Measurements from ENCODE around the gene KCNB1. TPM values are rescaled to one million over a fixed set of nuclear protein-coding genes. Genes with fewer than 3 reads are reported as not detected.

Gene KCNB1
- total RNA-seq, 1 donor from 2014 or later = not detected

- Mint-ChIP-seq H3K9me3 (peaks cover 9% of the 10 kb centered on the region), H3K27ac (no peak overlapping the region), H3K36me3 (ENCODE audit: low read depth) (no peaks in the 10 kb centered on the region), H3K4me1 (no peaks in the 10 kb centered on the region), H3K27me3 (peaks cover 32% of the 10 kb centered on the region), H3K4me3 (no peak overlapping the region)
- DNase-seq (no peak), ATAC-seq (ENCODE audit: low read depth) (no peak)
- ChIA-PET POLR2A (no interaction called here), CTCF (no interaction called here)
- TF ChIP-seq, protein P1, sequence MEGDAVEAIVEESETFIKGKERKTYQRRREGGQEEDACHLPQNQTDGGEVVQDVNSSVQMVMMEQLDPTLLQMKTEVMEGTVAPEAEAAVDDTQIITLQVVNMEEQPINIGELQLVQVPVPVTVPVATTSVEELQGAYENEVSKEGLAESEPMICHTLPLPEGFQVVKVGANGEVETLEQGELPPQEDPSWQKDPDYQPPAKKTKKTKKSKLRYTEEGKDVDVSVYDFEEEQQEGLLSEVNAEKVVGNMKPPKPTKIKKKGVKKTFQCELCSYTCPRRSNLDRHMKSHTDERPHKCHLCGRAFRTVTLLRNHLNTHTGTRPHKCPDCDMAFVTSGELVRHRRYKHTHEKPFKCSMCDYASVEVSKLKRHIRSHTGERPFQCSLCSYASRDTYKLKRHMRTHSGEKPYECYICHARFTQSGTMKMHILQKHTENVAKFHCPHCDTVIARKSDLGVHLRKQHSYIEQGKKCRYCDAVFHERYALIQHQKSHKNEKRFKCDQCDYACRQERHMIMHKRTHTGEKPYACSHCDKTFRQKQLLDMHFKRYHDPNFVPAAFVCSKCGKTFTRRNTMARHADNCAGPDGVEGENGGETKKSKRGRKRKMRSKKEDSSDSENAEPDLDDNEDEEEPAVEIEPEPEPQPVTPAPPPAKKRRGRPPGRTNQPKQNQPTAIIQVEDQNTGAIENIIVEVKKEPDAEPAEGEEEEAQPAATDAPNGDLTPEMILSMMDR (IDR thresholded peaks at IDR 0.05) = no peak
- intact Hi-C loops (cut with micrococcal nuclease) = no loop called here
These were observed 38.9 kb upstream of the KCNB1 start for GRCh38 chr20:49521356-49521755.

DNA sequence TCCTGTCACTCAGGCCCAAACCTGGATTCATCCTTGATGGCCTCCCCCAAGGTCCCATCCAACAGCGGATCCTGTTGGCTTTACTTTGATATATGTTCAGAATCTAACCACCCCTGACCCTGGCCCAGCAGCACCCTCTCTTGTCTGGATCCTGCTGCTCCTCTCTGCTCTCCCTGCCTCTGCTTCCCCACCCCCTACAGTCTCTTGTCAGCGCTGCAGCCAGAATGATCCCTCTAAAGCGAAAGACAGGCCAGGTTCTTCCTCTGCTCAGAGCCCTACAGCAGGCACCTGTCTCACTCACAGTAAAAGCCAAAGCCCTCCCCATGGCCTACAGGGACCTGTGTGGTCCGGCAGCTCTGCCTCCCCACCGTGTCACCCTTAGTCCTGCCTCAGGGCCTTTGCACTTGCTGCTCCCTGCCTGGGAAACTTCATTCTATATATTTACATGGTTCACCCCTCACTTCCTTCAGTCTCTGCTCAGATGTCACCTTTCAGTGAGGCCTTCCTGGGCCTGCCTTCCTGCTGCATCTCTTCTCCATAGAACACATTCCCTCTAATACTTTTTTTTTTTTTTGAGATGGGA is 37.4 kb upstream of the KCNB1 start:
- no peak for DNase-seq
- H3K27me3 Mint-ChIP-seq = peaks cover 28% of the 10 kb centered on the region
- ATAC-seq (ENCODE audit: low read depth) = no peak
- POLR2A ChIA-PET = no interaction called here
- no peak overlapping the region for H3K27ac Mint-ChIP-seq
- no peak overlapping the region for H3K4me3 Mint-ChIP-seq
- peaks cover 9% of the 10 kb centered on the region for H3K9me3 Mint-ChIP-seq
- intact Hi-C loops (cut with micrococcal nuclease) = no loop called here
- H3K36me3 Mint-ChIP-seq (ENCODE audit: low read depth) = no peaks in the 10 kb centered on the region
- TF ChIP-seq, protein P1 (IDR thresholded peaks at IDR 0.05) = no peak
- CTCF ChIA-PET = no interaction called here
- no peaks in the 10 kb centered on the region for H3K4me1 Mint-ChIP-seq

- peaks cover 27% of the 10 kb centered on the region for H3K27me3 Mint-ChIP-seq
- DNase-seq = no peak
- POLR2A ChIA-PET = no interaction called here
- no peaks in the 10 kb centered on the region for H3K36me3 Mint-ChIP-seq (ENCODE audit: low read depth)
- TF ChIP-seq, protein P1 (IDR thresholded peaks at IDR 0.05) = no peak
- intact Hi-C loops (cut with micrococcal nuclease) = no loop called here
- ATAC-seq (ENCODE audit: low read depth) = no peak
- H3K4me1 Mint-ChIP-seq = no peaks in the 10 kb centered on the region
- CTCF ChIA-PET = no interaction called here
- H3K27ac Mint-ChIP-seq = no peak overlapping the region
- no peak overlapping the region for H3K4me3 Mint-ChIP-seq
- peaks cover 5% of the 10 kb centered on the region for H3K9me3 Mint-ChIP-seq
These were observed 36.8 kb upstream of the KCNB1 start for GRCh38 chr20:49519212-49519712.

DNA sequence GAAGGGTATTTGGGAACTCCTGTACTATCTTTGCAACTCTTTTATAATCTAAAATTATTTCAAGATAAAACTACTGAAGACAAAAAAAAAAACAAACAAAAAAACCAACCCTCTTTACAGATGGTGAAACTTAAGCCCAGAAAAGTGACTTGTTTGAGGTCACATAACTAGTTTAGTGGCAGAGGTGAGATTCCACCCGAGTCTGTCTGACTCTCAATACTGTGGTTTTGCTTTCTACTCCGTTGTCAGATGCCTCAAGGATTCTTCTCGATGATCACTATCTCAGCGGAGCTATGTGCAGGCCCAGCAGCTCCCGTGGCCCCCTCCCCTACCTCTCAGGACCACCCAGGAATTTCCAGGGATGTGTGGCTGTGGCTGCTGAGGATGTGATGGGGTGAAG is 36.1 kb upstream of the KCNB1 start:
- POLR2A ChIA-PET = no interaction called here
- DNase-seq (no peak), ATAC-seq (ENCODE audit: low read depth) (no peak)
- CTCF ChIA-PET = no interaction called here
- peaks cover 27% of the 10 kb centered on the region for H3K27me3 Mint-ChIP-seq
- peaks cover 5% of the 10 kb centered on the region for H3K9me3 Mint-ChIP-seq
- TF ChIP-seq, protein P1 (IDR thresholded peaks at IDR 0.05) = no peak
- no peaks in the 10 kb centered on the region for H3K4me1 Mint-ChIP-seq
- no peak overlapping the region for H3K4me3 Mint-ChIP-seq
- intact Hi-C loops (cut with micrococcal nuclease) = no loop called here
- H3K36me3 Mint-ChIP-seq (ENCODE audit: low read depth) = no peaks in the 10 kb centered on the region
- no peak overlapping the region for H3K27ac Mint-ChIP-seq

DNA sequence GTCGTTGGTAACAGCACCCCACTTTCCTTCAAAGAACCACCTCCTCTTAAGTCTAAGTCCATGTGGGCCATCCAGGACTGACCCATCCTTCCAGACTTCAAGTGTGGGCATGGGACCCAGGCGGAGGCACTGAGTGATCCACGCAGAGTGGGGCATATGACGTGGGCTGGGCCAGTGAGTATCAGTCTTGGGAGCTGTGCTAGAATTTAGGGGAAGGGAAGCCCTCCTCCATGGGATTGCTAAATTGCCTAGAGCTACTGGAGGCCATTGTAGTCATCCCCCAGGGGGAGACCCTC is 35.3 kb upstream of the KCNB1 start:
- H3K27me3 Mint-ChIP-seq = peaks cover 27% of the 10 kb centered on the region
- DNase-seq (no peak), ATAC-seq (ENCODE audit: low read depth) (no peak)
- CTCF ChIA-PET = no interaction called here
- H3K9me3 Mint-ChIP-seq = peaks cover 5% of the 10 kb centered on the region
- no peaks in the 10 kb centered on the region for H3K4me1 Mint-ChIP-seq
- intact Hi-C loops (cut with micrococcal nuclease) = no loop called here
- no peak overlapping the region for H3K27ac Mint-ChIP-seq
- TF ChIP-seq, protein P1 (IDR thresholded peaks at IDR 0.05) = no peak
- H3K36me3 Mint-ChIP-seq (ENCODE audit: low read depth) = no peaks in the 10 kb centered on the region
- POLR2A ChIA-PET = interaction anchor here (0.6 kb wide), 1 partner anchor 184 kb away, joined by 4 read pairs; no protein-coding TSS in a partner anchor
- no peak overlapping the region for H3K4me3 Mint-ChIP-seq
